ENCODE data around the gene JAG1. TPM values are rescaled to one million over a fixed set of nuclear protein-coding genes. Genes with fewer than 3 reads are reported as not detected.

Gene JAG1
- total and polyA plus RNA-seq, 2 of the 4 experiments (the other 2 are of a cell fraction) = 10.2 to 22.6 TPM

DNA sequence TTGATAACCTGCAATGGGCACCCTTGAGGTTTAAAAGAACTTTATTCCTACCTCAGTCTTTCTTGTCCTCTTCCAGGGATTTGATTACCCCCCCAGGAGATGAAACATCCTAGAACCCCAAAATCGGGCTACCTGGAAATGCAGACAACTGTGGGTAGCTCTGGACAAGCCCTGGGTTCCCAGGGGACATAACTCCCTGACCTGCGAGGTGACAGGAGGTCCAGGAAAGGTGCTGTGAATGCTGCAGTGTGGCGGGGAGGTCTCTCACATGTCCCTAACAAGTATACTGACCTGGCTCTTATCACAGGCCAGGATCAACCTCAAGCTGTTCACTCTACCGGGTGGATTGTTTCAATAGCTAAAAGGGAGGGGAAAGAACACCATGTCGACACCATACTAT is 11.6 kb downstream of the JAG1 start:
- Histone ChIP-seq H4K8ac (ENCODE audit: low read depth in 2 of 2, low read length in 2 of 2) (no peak overlapping the region), H3K23ac (ENCODE audit: low read depth, low read length) (no peak overlapping the region), H3K9me1 (ENCODE audit: insufficient read depth, low read length) (peaks cover 32% of the 10 kb centered on the region; the same call in 1 of the 2 replicates), H3K56ac (ENCODE audit: extremely low read depth, insufficient read depth, low read length) (no peak overlapping the region), H3K9ac (ENCODE audit: low read depth, low read length) (no peak overlapping the region), H3K9me3 (ENCODE audit: control insufficient read depth, insufficient read depth, low read length) (no peaks in the 10 kb centered on the region), H3K4me1 (ENCODE audit: control insufficient read depth, insufficient read depth, low read length) (peaks cover 14% of the 10 kb centered on the region), H3K14ac (replicated peaks; ENCODE audit: low read depth, low read length) (no peak overlapping the region), H2BK15ac (ENCODE audit: low read depth, low read length) (no peak overlapping the region), H3K36me3 (ENCODE audit: control insufficient read depth, insufficient read depth, low read length) (peaks cover 68% of the 10 kb centered on the region), H2BK20ac (ENCODE audit: low read depth, low read length) (no peak overlapping the region), H3K4me2 (ENCODE audit: low read depth, low read length) (no peak overlapping the region), H2BK5ac (ENCODE audit: low read depth, low read length, poor library complexity, severe bottlenecking) (no peak overlapping the region), H4K20me1 (ENCODE audit: insufficient read depth, low read length) (peaks cover 29% of the 10 kb centered on the region; the same call in 1 of the 2 replicates), H4K5ac (ENCODE audit: low read depth, low read length) (no peak overlapping the region), H2AK5ac (ENCODE audit: low read depth, low read length) (no peak overlapping the region), H3K18ac (ENCODE audit: low read depth, low read length) (no peak overlapping the region), H3K4ac (ENCODE audit: low read depth, low read length) (no peak overlapping the region), H3K27ac (ENCODE audit: insufficient read depth, low read length) (no peak overlapping the region), H2AK9ac (replicated peaks; ENCODE audit: low read depth, low read length, poor library complexity) (no peak overlapping the region), H3K27me3 (ENCODE audit: control insufficient read depth, insufficient read depth, low read length) (no peaks in the 10 kb centered on the region), H4K91ac (ENCODE audit: insufficient read depth, low read depth, low read length) (no peak overlapping the region), H2AFZ (replicated peaks; ENCODE audit: low read length, poor library complexity) (no peak overlapping the region), H3K79me1 (ENCODE audit: low read depth in 1 of 2, low read length in 2 of 2) (peaks cover 46 to 78% of the 10 kb centered on the region in 2 experiments), H2BK120ac (ENCODE audit: low read depth, low read length) (no peak overlapping the region), H3K4me3 (ENCODE audit: insufficient read depth, low read depth, low read length) (no peak overlapping the region)
- WGBS, 2 experiments (ENCODE audit: extremely low coverage in 2 of 2, insufficient read length in 1 of 2) = no CpG with 5 or more reads among the region's 5 CpGs
- TF ChIP-seq BHLHE40 (IDR thresholded peaks at IDR 0.05; ENCODE audit: low read depth, low read length) (no peak), ELK1 (IDR thresholded peaks at IDR 0.05; ENCODE audit: borderline replicate concordance, low read depth, low read length) (no peak), RAD21 (IDR thresholded peaks at IDR 0.05; ENCODE audit: low read length) (no peak), SMC3 (IDR thresholded peaks at IDR 0.05; ENCODE audit: low read depth, low read length) (no peak), POLR2A (IDR thresholded peaks at IDR 0.05; ENCODE audit: low read depth, low read length) (no peak), MAZ (IDR thresholded peaks at IDR 0.05; ENCODE audit: borderline replicate concordance, low read depth, low read length) (no peak), MXI1 (IDR thresholded peaks at IDR 0.05; ENCODE audit: borderline replicate concordance, low read depth, low read length) (no peak), CTCF (conservative IDR thresholded peaks at IDR 0.05; ENCODE audit: low read depth, low read length) (no peak), RFX5 (IDR thresholded peaks at IDR 0.05; ENCODE audit: low read depth, low read length) (no peak), USF2 (IDR thresholded peaks at IDR 0.05; ENCODE audit: low read depth, low read length) (no peak), CEBPB (IDR thresholded peaks at IDR 0.05; ENCODE audit: low read depth, low read length) (no peak), MAFK (IDR thresholded peaks at IDR 0.05; ENCODE audit: low read depth, low read length) (no peak)
- no peak for ATAC-seq (ENCODE audit: low read depth)
- dilution Hi-C loops (cut with HindIII; ENCODE audit: low sequenced_read_pairs, unreplicated experiment) = loop anchor here (25.0 kb wide), 1 partner anchor 875 kb away; no protein-coding TSS in a partner anchor
- ChIA-PET CTCF (interaction anchor here (0.6 to 1.1 kb wide), 2 partner anchors 60 to 107 kb away, joined by 3 to 4 read pairs; no protein-coding TSS in a partner anchor), POLR2A (ENCODE audit: unreplicated experiment) (no interaction called here)
- no TSS peak for BruUV-seq (replicated peaks)
- no peak for DNase-seq
- intact Hi-C loops (cut with micrococcal nuclease) = no loop called here
- in situ Hi-C loops (cut with MboI; ENCODE audit: low sequenced_read_pairs) = loop anchor here (10.0 kb wide), 1 partner anchor 613 kb away; no protein-coding TSS in a partner anchor

Measured in IMR-90 (cell line).